ENCODE measurements around the gene AMER3.
"Not testable (repeated sequence)": the region's sequence is repeated elsewhere in the genome, so short reads cannot be mapped to it uniquely, and the experiment has no call there.

AMER3 gene

GRCh38 chr2:130755256-130756052, at the start of gene AMER3:
Gene AMER3, plus strand, starts transcription at chr2:130755540. Its CDS starts 6,533 bp downstream, at chr2:130762073.
- no peak for DNase-seq (ENCODE audit: low spot score)

- DNase-seq (ENCODE audit: low spot score), result not testable (repeated sequence)
Measured at GRCh38 chr2:130714795-130715194, 40.5 kb upstream of the AMER3 start.

- DNase-seq (ENCODE audit: low spot score), result no peak
Measured at GRCh38 chr2:130720036-130720435, 35.3 kb upstream of the AMER3 start.

GRCh38 chr2:130720528-130720927, 34.8 kb upstream of the AMER3 start:
- DNase-seq (ENCODE audit: low spot score), result no peak

GRCh38 chr2:130724455-130724854, 30.9 kb upstream of the AMER3 start:
- DNase-seq (ENCODE audit: low spot score), result no peak

- no peak for DNase-seq (ENCODE audit: low spot score)
Measured at GRCh38 chr2:130726614-130727180, 28.6 kb upstream of the AMER3 start.

GRCh38 chr2:130727286-130727924, 27.9 kb upstream of the AMER3 start:
- peak; percentile 52 for DNase-seq (ENCODE audit: low spot score)

GRCh38 chr2:130728007-130728454, 27.3 kb upstream of the AMER3 start:
- no peak for DNase-seq (ENCODE audit: low spot score)

- DNase-seq (ENCODE audit: low spot score), result no peak
Measured at GRCh38 chr2:130728549-130729316, 26.6 kb upstream of the AMER3 start, which contains the start of gene GPR148. Gene GPR148, plus strand, starts transcription at chr2:130729070. Its CDS starts 82 bp downstream, at chr2:130729152.

GRCh38 chr2:130729322-130730299, 25.7 kb upstream of the AMER3 start:
- DNase-seq (ENCODE audit: low spot score), result no peak

GRCh38 chr2:130732257-130732656, 23.1 kb upstream of the AMER3 start:
- not testable (repeated sequence) for DNase-seq (ENCODE audit: low spot score)

GRCh38 chr2:130735200-130735599, 20.1 kb upstream of the AMER3 start:
- DNase-seq (ENCODE audit: low spot score), result no peak

GRCh38 chr2:130736487-130736886, 18.9 kb upstream of the AMER3 start:
- no peak for DNase-seq (ENCODE audit: low spot score)

GRCh38 chr2:130737592-130737991, 17.7 kb upstream of the AMER3 start:
- DNase-seq (ENCODE audit: low spot score), result no peak

GRCh38 chr2:130740671-130741070, 14.7 kb upstream of the AMER3 start:
- DNase-seq (ENCODE audit: low spot score), result no peak

- DNase-seq (ENCODE audit: low spot score), result no peak
Measured at GRCh38 chr2:130743278-130743677, 12.1 kb upstream of the AMER3 start.

GRCh38 chr2:130744287-130745117, 10.8 kb upstream of the AMER3 start:
- DNase-seq (ENCODE audit: low spot score), result no peak

- no peak for DNase-seq (ENCODE audit: low spot score)
Measured at GRCh38 chr2:130749078-130749477, 6.3 kb upstream of the AMER3 start.

- no peak for DNase-seq (ENCODE audit: low spot score)
Measured at GRCh38 chr2:130749641-130750040, 5.7 kb upstream of the AMER3 start.

GRCh38 chr2:130754811-130755210, 529 bp upstream of the AMER3 start:
- DNase-seq (ENCODE audit: low spot score), result no peak
